Stimulated activated CD8-positive, alpha-beta memory T cell treated with anti-CD3 and anti-CD28 coated beads, Interleukin-15, amount 100 ng/mL, for 1 hour (primary cell): ENCODE data around the gene ACRV1.
"Not testable (repeated sequence)": the region's sequence is repeated elsewhere in the genome, so short reads cannot be mapped to it uniquely, and the experiment has no call there.

Source experiments
- DNase-seq: peaks from one replicate; pipeline ENCODE4 v3.0.0-alpha.2; 2020; ENCODE audit warnings: low read depth

The ACRV1 gene, protein sequence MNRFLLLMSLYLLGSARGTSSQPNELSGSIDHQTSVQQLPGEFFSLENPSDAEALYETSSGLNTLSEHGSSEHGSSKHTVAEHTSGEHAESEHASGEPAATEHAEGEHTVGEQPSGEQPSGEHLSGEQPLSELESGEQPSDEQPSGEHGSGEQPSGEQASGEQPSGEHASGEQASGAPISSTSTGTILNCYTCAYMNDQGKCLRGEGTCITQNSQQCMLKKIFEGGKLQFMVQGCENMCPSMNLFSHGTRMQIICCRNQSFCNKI

DNA sequence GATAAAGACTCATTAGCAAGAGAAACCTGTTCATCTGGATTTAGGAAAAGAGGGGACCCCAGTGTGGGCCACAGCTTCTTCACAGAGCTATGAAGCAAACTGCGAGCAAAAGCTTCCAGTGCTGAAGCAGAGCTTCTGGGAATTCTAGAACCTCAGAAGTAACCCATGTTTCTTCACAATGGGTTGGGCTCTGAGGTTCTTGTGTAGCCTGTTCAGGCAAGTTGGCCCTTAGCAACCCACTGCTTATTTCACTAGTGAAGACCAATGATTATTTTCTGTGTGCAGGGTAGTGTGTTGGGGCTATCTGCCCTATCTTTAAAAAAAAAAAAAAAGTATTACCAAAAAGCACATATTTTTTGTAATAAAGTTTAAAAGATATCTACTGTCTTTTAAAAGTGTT, at the start of gene ACRV1:
Gene ACRV1 (minus strand): TSS at position 101 of the 400 bp plus-strand sequence. CDS start 67 bp downstream, at position 34.
- DNase-seq: no peak

DNA sequence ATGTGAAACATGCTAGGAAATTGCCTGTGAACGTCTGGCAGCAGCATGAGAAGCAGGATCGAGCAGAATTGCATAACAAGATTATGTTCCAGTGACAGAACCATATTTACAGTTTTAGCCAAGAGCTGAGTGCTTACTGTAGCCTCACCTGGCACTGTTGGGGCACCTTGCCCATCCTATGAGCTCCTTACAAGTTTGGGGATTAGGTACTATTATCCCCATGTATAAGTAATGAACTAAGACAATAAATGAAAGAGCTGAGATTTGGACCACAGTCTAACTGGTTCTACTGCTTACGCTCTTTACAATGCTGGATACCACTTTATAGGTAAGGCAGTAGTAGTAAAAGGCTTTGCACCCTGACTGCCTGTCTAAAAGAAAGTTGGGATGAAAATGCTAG, 48.3 kb upstream of the ACRV1 start:
- no peak for DNase-seq

DNA sequence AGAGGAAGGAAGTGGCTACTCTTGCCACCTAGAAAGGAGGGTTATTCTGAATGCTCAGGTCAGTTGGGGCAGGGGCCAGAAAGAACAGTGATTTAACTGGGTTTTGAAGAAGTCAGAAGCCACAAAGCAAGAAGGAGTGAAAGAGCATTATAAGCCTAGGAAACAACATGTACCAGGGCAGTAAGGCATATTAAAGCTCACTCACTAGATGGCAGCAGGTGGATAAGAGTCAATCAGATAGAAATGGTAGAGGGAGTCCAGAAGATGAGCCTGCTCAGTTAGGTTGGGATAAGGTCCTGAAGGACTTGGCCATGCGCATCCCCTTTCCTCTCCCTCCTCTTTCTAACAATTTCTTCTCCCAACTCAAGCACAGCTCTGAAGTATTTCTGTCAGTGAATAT, 43.5 kb upstream of the ACRV1 start:
- DNase-seq: no peak

DNA sequence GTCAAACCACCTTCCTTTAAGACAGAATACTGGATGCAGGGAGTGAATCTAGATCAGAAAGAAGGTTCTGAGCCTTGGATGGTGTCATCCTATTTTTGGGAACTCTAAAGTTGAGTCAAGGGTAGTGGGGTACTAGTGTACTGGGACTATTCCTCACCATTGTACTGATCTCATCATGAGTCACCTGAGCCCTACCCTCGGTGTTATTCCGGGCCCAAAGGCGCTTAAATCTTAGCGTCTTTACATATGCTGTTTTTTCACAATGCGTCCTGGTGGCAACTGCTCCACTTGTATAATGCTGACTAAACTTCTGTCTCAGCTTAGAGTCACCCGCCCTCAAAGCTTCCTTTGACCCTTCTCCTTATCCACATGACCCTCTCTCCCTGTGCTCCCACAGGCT, 40.1 kb upstream of the ACRV1 start:
- no peak for DNase-seq

DNA sequence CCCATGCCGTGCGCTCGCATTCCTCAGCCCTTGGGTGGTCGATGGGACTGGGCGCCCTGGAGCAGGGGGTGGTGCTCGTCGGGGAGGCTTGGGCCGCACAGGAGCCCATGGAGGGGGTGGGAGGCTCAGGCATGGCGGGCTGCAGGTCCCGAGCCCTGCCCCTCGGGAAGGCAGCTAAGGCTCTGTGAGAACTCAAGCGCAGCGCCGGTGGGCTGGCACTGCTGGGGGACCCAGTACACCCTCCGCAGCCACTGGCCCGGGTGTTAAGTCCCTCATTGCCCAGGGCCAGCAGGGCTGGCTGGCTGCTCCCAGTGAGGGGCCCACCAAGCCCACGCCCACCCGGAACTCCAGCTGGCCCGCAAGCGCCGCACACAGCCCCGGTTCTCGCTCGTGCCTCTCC, 24.0 kb upstream of the ACRV1 start:
- DNase-seq: not testable (repeated sequence)

DNA sequence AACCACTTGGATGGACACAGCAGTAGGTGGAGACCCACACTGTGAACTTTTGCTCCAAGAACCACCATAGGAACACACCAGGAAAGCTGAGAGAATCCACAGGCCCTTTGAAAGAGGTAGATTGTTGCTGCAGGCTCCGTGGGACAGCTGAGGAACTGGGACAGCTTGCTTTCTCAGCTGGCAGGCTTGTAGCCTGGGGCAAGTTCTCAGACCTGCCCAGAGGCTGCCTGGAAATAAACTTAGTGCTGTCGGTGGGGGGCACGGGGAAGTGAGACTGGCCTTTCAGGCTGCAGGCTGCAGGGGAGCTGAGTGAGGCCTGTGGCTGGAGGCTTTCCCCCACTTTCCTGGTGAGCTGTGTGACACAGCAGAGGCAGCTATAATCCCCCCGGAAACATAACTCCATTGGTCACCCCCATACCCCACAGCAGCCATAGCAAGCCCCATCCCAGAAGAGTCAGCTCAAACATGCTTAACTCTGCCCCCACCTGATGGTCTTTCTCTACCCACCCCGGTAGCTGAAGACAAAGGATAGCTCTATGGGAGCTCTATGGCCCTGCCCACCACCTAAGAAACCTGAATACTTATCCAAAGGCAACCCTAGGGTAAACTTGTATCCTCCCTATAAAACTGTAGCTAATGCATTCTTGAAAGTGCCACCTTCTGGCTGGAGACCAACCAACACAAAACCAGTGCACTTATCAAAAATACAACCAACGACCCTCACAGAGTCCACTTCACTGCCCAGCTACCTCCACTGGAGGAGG, 21.4 kb upstream of the ACRV1 start:
- no peak for DNase-seq

DNA sequence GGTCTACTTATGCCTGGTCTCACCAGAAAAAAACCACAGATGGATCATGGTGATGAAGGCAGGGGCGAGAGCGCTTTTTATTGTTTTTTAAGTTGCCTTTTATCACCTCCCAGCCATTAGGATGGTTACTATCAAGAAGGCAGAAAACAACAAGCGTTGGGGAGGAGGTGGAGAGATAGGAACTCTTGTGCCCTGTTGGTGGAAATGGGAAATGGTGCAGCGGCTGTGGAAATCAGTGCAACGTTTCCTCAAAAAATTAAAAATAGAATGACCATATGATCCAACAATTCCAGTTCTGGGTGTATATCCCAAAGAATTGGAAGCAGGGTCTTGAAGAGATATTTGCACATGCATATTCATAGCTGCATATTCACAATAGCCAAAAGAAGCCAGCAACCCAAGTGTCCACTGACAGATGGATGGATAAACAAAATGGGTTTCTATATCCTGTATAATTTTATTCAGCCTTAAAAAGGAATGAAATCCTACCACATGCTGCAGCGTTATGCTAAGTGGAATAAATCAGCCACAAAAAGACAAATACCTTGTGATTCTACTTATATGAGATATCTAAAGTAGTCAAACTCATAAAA, 20.5 kb upstream of the ACRV1 start:
- no peak for DNase-seq

DNA sequence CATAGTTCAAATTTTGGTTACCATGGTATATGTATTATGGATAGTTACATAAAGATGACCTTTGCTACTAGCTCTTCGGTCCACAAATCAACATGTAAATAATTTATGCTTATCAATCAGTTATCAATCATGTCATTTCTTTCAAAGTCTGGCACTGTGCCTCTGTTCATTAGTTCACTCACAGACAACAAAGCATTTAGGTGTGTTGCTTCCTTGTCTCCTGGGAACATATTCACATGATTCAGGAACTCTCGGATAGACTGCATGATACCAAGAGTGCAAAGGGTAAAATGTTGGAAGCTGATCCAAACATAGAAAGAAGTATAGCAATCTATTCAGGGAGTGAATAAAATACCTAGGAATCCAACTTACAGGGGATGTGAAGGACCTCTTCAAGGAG, 14.3 kb upstream of the ACRV1 start:
- DNase-seq: no peak

DNA sequence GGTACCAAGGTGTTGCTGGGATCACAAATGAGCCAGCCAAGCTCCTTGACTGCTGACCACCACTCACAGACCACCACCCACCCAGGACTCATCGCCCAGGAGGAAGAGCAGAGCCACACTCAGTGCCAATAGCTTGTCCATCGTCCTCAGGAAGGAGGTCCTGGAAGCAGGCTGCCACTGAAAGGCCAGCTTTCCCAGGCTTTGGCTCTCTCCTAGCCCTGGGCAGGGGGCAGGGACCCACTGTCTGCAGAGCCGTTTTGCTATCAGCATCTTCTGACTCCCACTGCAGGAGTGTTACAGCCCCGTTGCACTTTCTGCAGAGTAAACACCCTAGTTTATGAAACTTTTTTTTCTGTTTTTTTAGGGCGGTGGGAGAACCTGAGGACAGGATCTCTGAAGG, 12.2 kb upstream of the ACRV1 start:
- no peak for DNase-seq

DNA sequence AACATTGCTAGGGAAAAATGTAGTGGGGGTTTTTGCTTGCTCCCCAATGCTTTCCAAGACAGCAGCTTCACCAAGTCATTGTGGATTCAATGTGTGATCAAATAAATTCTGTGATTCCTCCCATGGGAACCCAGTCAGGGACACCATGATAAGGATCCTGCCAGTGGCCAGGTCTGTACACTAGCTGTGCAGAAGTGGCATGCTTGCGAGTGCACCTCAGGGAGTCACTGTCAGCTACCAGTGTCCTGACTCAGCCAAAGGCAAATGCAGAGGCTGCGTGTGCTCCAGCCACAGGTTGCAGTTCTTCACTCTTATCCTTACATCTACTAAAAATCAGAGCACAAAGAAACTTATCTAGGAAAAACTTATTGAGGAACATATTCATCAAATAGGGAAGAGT, 9.4 kb upstream of the ACRV1 start:
- no peak for DNase-seq

DNA sequence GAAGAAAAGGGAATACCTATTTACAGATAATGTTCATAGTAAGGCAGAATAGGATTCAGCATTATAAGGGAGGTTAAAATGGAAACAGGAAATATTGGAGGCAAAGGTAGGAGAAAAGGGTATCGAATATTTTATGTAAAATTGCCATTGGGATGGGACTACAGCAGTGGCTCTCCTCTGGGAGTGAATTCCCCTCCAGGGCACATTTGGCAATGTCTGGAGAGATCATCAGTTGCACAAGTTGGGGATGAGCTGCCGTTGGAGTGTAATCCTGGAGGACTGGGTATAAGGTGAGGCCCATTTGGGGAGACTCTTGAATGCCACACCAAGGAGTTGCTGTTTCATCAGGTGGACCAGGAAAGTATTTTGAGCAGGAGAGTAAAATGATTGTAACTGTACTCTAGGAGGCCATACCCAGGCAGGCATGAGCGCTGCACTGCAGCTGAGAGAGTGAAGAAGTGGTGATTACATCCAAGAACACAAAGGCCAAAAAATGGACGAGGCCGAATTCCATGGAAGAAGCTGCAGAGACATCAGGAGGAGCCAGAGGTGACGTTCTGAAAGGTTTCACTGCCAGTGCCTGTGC, 8.7 kb upstream of the ACRV1 start:
- no peak for DNase-seq

DNA sequence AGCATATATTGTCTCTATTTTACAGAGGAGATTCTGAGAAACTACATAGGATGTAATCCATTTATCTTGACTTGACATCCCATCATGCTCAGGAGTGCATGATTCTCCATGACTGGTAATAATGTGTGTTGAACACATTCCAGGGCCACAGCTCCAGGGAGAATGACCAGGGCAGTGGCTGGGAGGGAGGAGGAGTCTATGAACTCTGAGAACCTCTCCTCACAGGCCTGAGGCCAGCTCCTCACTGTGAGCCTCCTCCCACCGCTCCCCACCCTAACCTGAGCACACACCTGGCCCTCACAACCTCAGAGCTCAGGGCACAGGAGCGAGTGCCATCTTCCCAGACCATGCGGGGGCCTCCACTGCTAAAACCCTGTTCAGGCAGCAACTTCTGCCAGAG, 8.0 kb upstream of the ACRV1 start:
- DNase-seq: no peak

DNA sequence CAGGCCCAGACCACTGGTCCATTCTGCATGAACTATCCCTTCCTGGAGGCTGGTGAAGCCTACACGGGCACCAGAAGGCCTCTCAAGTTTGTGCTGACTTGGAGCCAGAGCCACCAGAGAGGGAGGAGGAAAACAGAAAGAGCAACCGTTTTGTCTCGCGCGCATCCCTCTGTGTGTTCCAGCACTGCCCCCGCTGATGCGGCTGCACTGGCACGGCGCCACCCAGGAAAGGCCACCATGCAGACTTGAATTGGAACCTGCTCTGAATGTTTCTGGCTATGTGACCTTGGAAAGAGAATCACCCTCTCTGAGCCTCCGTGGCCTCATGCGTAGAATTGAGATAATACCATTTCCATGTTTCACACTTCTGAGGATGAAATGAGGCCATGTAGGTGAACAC, 7.4 kb upstream of the ACRV1 start:
- DNase-seq: no peak

DNA sequence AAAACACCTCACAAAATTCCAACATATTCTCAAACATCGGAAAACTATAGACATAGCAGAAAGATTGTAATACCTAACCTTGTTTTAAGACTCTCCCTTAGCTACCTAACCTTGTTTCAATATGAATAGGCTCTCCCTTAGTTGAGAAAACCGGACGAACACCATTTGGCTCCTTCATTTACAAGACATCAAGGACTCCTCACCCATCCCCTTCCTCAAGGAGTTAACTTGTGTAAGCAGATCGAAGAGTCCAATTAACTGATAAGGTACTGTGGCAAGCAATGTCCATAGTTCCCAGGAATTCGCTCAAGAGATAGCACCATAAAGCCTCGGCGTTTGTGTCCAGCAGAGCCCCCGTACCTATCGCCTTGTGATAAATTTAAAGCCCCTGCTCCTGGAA, 4.6 kb upstream of the ACRV1 start:
- no peak for DNase-seq

DNA sequence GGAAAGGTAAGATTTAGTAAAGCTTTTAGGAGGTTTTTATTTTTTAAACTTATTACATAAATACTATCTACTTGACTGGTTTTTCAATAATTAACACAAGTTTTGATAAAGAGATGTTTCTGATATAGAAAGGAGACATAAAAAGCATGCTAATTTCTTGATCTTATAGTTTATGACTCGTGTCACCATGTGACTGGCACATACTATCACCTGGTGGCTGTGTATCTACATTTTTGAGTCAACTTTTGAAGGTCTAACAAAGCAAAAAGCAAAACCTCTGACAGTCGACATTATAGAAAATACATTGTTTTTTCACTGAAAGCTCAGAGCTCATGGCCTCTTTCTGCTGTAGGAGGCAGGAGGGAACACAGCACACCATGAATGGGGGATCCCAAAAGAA, 810 bp downstream of the ACRV1 start:
- DNase-seq: no peak

DNA sequence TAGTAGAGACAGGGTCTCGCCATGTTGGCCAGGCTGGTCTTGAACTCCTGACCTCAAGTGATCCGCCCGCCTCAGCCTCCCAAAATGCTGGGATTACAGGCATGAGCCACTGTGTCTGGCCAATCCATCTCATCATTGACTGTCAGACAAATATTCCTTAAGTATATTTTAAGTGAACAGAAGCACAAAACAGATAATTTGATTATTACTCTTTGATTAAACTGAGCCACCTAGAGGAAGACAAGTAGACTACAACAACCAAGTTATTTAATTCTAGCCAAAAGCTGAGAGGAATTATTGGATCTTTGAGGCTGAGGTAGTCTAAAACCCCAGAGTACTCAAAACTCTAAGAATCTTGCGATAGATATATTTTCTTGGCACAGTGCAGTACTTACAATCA, 1.2 kb downstream of the ACRV1 start:
- DNase-seq: no peak

DNA sequence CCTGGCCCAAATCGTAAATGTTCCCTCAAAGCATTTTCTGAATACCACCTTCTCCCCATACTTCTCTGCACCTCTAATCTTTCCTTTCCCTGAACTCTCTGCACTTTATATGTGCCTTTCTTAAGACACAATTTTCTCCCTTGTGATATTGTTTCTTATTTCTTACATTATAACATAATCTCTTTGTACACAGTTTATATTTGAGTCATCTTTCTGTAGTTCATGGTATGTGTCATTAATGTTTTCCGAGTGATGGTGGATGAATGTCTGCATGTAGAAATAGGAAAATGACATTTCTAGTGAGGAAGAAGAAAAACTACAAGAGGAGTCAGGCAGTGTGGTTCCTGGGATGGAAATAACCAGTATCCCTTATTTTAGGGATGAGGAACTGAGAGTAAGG, 5.5 kb downstream of the ACRV1 start:
- DNase-seq: no peak

DNA sequence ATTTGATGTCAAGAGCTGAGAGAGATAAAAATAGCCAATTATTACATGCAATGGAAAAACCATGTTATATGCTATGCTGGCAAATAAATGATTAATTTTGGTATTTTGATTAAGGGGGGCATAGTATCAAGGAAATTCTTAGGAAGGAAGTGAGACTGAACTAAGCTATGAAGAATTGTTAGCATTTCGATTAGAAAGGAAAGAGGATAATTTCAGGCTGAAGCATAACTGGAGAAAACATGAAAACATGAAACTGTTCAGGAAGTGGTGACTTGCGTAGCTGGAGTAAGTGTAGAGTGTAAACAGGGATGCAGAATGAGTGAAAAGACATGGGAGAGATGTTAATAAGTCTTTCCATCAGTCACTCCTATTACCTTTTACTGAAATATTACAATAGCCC, 6.4 kb downstream of the ACRV1 start:
- no peak for DNase-seq

DNA sequence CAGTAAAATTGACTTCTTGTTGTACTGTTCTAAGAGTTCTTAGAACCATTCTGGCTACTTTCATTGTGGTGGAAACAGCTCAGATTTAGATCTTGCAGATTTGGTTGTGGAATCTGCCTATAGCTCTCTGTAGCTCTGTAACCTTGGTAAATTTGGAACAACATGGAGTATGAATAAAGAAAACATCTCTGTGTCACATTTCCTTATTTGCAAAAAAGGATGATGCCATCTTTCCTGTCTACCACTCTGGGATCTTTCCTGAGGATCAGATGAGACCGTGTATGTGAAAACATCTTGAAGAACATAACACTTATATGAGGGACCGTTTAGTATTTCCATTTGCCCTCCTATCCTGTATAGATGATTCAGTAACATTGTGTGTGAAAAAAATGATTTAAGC, 9.1 kb downstream of the ACRV1 start:
- no peak for DNase-seq

DNA sequence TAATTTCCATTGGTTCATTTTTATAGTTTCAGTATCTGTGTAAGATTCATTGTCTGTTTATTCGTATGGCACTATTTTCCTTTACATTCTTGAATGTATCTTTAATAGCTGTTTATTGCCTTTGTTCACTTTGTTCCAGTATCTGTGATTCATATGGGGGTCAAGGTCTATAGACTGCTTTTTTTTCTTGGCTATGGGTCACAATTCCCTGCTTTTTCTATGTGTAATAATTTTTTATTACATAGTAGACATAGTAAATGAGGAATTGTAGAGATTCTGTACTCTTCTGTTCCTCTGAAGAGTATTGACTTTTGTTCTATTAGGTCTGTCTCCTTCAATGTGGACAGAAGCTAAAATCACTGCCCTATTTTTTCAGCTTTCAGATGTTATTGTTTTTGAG, 10.5 kb downstream of the ACRV1 start:
- DNase-seq: no peak

DNA sequence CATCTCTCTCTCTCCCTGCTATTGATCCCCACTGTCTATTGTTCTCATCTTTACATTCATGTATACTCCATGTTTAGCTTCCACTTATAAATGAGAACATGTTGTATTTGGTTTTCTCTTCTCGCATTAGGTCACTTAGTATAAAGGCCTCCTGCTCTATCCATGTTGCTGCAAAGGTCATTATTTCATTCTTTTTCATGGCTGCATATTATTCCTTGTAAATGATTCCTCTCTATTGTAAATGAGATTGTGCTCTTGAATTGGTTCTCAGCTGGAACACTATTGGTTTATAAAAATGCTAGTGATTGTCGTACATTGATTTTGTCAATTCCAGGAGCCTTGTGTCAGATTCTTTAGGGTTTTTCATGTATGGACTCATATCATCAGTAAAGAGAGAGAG, 13.5 kb downstream of the ACRV1 start:
- DNase-seq: no peak

DNA sequence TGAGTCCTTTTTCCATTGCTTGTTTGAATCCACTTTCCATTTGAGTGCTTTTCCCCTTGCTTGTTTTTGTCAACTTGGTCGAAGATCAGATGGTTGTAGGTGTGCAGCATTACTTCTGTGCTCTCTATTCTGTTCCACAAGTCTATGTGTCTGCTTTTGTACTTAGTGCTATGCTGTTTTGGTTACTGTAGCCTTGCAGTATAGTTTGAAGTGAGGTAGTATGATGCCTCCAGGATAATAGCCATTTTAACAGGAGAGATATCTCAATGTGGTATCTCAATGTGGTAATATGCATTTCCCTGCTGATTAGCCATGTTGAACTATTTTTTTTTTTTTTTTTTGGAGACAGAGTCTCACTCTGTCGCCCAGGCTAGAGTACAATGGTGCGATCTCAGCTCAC, 16.7 kb downstream of the ACRV1 start:
- no peak for DNase-seq

DNA sequence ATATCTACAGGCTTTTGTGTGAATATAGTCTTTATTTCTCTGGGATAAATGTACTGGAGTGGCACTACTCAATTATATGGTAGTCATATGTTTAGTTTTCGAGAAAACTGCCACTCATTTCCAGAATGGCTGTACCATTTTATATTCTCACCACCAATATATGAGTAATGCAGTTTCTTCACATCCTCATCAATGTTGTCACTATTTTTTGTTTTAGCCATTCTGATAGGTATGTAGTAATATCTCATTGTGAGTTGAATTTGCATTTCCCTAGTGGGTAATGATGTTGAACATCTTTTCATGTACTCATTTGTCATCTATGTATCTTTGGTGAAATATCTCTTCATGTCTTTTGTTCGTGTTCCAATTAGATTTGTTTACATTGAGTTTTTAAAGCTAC, 18.0 kb downstream of the ACRV1 start:
- no peak for DNase-seq
